Upper lobe of left lung (tissue), 6 donors: Measurements from ENCODE around the gene KIF3B. TPM values are rescaled to one million over a fixed set of nuclear protein-coding genes. Genes with fewer than 3 reads are reported as not detected.

Experiments used
- ATAC-seq, 2 donors: fragments of 200-7000 bp; cut with Tn5 transposase; one replicate each; pipeline ENCODE4 v1.9.1; 2022; ENCODE audit warnings: mild to moderate bottlenecking in 2 of 2, moderate library complexity in 2 of 2; ENCODE audit not compliant: low FRiP score in 2 of 2
- DNase-seq, 2 donors: peaks; one replicate each; pipeline ENCODE4 v3.0.0-alpha.2; 2019 to 2020
- H3K27ac ChIP-seq, 4 donors: fragments of 200-600 bp; sonication (generic); one replicate each; pipeline ENCODE4 v1.5.1; 2016 to 2019
- H3K27me3 ChIP-seq, 4 donors: fragments of 200-600 bp; sonication (generic); one replicate each; pipeline ENCODE4 v1.5.1; 2017 to 2019
- H3K36me3 ChIP-seq, 4 donors: fragments of 200-600 bp; sonication (generic); one replicate each; pipeline ENCODE4 v1.5.1; 2016 to 2019
- H3K4me1 ChIP-seq, 4 donors: fragments of 200-600 bp; sonication (generic); one replicate each; pipeline ENCODE4 v1.5.1; 2018 to 2019
- H3K4me3 ChIP-seq, 4 donors: fragments of 200-600 bp; sonication (generic); one replicate each; pipeline ENCODE4 v1.5.1; 2017 to 2019; ENCODE audit warnings: mild to moderate bottlenecking in 2 of 4, moderate library complexity in 1 of 4
- H3K9me3 ChIP-seq, 4 donors: fragments of 200-600 bp; sonication (generic); one replicate each; pipeline ENCODE4 v1.5.1; 2018 to 2019
- EP300 ChIP-seq, 4 donors: sonication (generic); formaldehyde crosslinking; IDR thresholded peaks; one replicate each; pipeline ENCODE4 v1.5.1; 2017; ENCODE audit warnings: antibody characterized with exemption in 4 of 4, control low read depth in 2 of 4
- POLR2A ChIP-seq, 4 donors: fragments of 450-650 bp; IDR thresholded peaks; one replicate each; pipeline ENCODE4 v1.5.1; 2016 to 2017; ENCODE audit warnings: antibody characterized with exemption in 4 of 4, mild to moderate bottlenecking in 2 of 4
- POLR2AphosphoS5 ChIP-seq, 2 donors: sonication (generic); formaldehyde crosslinking; IDR thresholded peaks; one replicate each; pipeline ENCODE4 v1.5.1; 2017; ENCODE audit warnings: antibody characterized with exemption in 2 of 2
- WGBS, 2 donors: methylation state at CpG; one replicate each; pipeline ENCODE4 v1.1.5; 2017 to 2018; 5-methylcytosine and 5-hydroxymethylcytosine counted together
- total RNA-seq, 6 donors: library from RNA; depleted of rRNA in 4 of 6; stranded (reverse); fragments of >200 nt in 4 of 6; gene quantifications; one replicate each; pipeline versions ENCODE4 v1.1.0 to v1.2.1, GENCODE V29; 2016 to 2021
- TF ChIP-seq, protein P1 (sequence below), 6 experiments: fragments of 450-650 bp in 4 of 6; fragments of 200-600 bp in 2 of 6; sonication (generic) in 2 of 6; IDR thresholded peaks; one replicate each; pipeline ENCODE4 v1.5.1; 2016 to 2019; ENCODE audit warnings: antibody characterized with exemption in 6 of 6
- donor health status: DM: no; HTN: no; CAD: no; lungs with moderate emphysema.
- donor health status: DM: no; HTN: yes; CAD: no; lungs with severe emphysema.

Gene KIF3B
- total RNA-seq, 6 donors from 2014 or later: 14.7 to 37.5 (median 26.7) TPM

DNA sequence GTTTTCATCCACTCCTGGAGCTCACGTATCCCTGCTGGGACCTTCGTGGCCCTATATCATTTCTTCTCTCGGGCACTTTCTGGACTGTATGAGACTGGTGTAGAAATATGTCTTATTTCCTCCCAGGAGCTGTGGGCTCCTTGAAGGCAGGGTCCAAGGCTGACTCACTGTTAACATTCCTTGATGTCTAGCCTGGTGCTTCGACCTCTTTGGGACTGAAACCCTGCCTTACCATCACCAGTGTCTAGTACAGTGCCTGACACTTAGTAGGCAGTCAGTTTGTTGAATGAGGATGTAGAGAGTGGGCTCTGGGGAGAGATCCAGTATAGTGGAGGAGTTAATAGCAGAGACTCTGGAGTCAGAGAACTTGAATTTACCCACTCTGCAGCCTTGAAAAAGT is 46.2 kb upstream of the KIF3B start:
- no peaks in the 10 kb centered on the region for H3K9me3 ChIP-seq
- H3K4me3 ChIP-seq: no peak overlapping the region
- peaks cover 20 to 35% (median 22%) of the 10 kb centered on the region in 4 donors for H3K4me1 ChIP-seq
- ATAC-seq (no peak), DNase-seq (no peak)
- WGBS, 2 donors: 91 to 97% methylated on average over 4 of the region's 4 CpGs
- H3K36me3 ChIP-seq: peaks cover 7 to 80% (median 49%) of the 10 kb centered on the region in 4 donors
- H3K27me3 ChIP-seq: no peaks in the 10 kb centered on the region
- TF ChIP-seq POLR2A (IDR thresholded peaks at IDR 0.05) (no peak), POLR2AphosphoS5 (IDR thresholded peaks at IDR 0.05) (no peak), EP300 (IDR thresholded peaks at IDR 0.05) (no peak)
- TF ChIP-seq, protein P1, sequence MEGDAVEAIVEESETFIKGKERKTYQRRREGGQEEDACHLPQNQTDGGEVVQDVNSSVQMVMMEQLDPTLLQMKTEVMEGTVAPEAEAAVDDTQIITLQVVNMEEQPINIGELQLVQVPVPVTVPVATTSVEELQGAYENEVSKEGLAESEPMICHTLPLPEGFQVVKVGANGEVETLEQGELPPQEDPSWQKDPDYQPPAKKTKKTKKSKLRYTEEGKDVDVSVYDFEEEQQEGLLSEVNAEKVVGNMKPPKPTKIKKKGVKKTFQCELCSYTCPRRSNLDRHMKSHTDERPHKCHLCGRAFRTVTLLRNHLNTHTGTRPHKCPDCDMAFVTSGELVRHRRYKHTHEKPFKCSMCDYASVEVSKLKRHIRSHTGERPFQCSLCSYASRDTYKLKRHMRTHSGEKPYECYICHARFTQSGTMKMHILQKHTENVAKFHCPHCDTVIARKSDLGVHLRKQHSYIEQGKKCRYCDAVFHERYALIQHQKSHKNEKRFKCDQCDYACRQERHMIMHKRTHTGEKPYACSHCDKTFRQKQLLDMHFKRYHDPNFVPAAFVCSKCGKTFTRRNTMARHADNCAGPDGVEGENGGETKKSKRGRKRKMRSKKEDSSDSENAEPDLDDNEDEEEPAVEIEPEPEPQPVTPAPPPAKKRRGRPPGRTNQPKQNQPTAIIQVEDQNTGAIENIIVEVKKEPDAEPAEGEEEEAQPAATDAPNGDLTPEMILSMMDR (IDR thresholded peaks at IDR 0.05): no peak
- H3K27ac ChIP-seq: no peak overlapping the region

- peak overlapping the region in 3 of 4 donors; percentile 29 to 69 (median 50) for H3K27ac ChIP-seq
- no peaks in the 10 kb centered on the region for H3K9me3 ChIP-seq
- H3K27me3 ChIP-seq: no peaks in the 10 kb centered on the region
- ATAC-seq (peak in 1 of 2 donors; percentile 46), DNase-seq (no peak)
- WGBS, 2 donors: 59 to 64% methylated on average over 4 of the region's 4 CpGs
- no peak overlapping the region for H3K4me3 ChIP-seq
- peaks cover 20 to 31% (median 22%) of the 10 kb centered on the region in 4 donors for H3K4me1 ChIP-seq
- TF ChIP-seq, protein P1 (IDR thresholded peaks at IDR 0.05): no peak
- TF ChIP-seq POLR2A (IDR thresholded peaks at IDR 0.05) (no peak), POLR2AphosphoS5 (IDR thresholded peaks at IDR 0.05) (no peak), EP300 (IDR thresholded peaks at IDR 0.05) (no peak)
- H3K36me3 ChIP-seq: peaks cover 7 to 86% (median 51%) of the 10 kb centered on the region in 4 donors
These were observed 45.6 kb upstream of the KIF3B start for GRCh38 chr20:32231847-32232246.

DNA sequence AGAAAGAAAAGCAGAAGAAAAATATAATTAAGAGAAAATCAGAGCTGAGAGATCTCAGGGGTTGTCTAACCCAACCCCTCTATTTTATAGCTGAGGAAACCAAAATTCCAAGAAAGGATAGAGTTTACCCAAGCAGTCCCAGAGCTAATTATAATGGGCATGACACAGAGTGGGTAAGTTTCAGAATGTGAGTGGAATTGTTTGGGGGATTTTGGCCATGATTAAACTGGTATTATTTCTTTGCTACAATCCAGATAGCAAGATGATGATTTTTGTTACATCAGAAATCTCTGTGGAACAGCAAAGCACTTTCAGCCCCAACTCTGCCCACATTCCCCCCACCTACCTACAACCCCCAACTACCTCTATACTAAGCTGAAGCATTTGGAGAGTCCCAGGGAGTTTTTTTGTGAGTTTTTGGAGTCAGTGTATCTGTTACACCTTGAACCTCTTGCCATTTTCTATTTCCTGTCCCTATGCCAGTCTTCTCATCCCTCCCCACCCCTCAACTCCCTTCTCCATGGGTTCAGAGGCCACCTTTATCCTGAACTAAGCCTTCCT is 45.0 kb upstream of the KIF3B start:
- Histone ChIP-seq H3K4me1 (peaks cover 16 to 26% (median 18%) of the 10 kb centered on the region in 4 donors), H3K4me3 (no peak overlapping the region), H3K27ac (peak overlapping the region in 3 of 4 donors; percentile 29 to 69 (median 50)), H3K9me3 (no peaks in the 10 kb centered on the region), H3K36me3 (peaks cover 7 to 90% (median 53%) of the 10 kb centered on the region in 4 donors), H3K27me3 (no peaks in the 10 kb centered on the region)
- no peak for TF ChIP-seq EP300 (IDR thresholded peaks at IDR 0.05)
- no peak for TF ChIP-seq POLR2A (IDR thresholded peaks at IDR 0.05)
- TF ChIP-seq, protein P1 (IDR thresholded peaks at IDR 0.05): no peak
- TF ChIP-seq POLR2AphosphoS5 (IDR thresholded peaks at IDR 0.05): no peak
- ATAC-seq: no peak
- no peak for DNase-seq

DNA sequence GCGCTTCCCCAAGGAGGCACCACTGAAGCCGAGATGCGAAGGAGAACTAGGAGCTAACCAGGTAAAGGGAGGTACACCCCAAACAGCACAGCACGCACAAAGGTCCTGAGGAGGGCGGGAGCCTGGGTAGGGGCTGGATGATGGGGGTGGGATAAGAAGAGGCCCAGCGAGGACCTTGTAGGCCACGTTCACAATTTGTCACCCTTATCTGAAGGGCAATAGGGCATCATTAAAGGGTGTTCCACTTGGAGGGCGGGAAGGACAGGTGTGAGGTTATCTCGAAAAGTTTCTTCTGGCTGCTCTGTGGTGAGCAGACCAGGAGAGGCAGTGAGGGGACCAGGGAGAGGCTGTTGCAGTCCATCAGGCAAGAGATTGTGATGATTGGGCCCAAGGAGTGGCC is 44.2 kb upstream of the KIF3B start:
- no peak for ATAC-seq

More for the DNA sequence above, 44.2 kb upstream of the KIF3B start:
- Histone ChIP-seq H3K4me1 (peaks cover 8 to 17% (median 9%) of the 10 kb centered on the region in 4 donors), H3K36me3 (peaks cover 7 to 83% (median 53%) of the 10 kb centered on the region in 4 donors), H3K27me3 (no peaks in the 10 kb centered on the region), H3K27ac (peak overlapping the region in 2 of 4 donors; percentile 50 to 69), H3K4me3 (no peak overlapping the region), H3K9me3 (no peaks in the 10 kb centered on the region)
- 96% methylated on average over 9 of the region's 9 CpGs for WGBS, 2 donors
- TF ChIP-seq POLR2A (IDR thresholded peaks at IDR 0.05) (no peak), POLR2AphosphoS5 (IDR thresholded peaks at IDR 0.05) (no peak), EP300 (IDR thresholded peaks at IDR 0.05) (no peak)
- TF ChIP-seq, protein P1 (IDR thresholded peaks at IDR 0.05): no peak
- DNase-seq: no peak
